Embryonic facial prominence (tissue), 1 donor: ENCODE data around the gene IQCN.

Source experiments
- DNase-seq: peaks from one replicate; pipeline ENCODE4 v3.0.0-alpha.2; 2016; ENCODE audit errors: extremely low spot score

The IQCN gene

GRCh38 chr19:18233224-18233825 is 40.9 kb downstream of the IQCN start:
- DNase-seq, result no peak

- no peak for DNase-seq
These were observed 41.6 kb downstream of the IQCN start for GRCh38 chr19:18232540-18233223.

- no peak for DNase-seq
These were observed 42.5 kb downstream of the IQCN start for GRCh38 chr19:18231775-18232174.

GRCh38 chr19:18230941-18231734 is 43.1 kb downstream of the IQCN start:
- no peak for DNase-seq

- no peak for DNase-seq
These were observed 44.3 kb downstream of the IQCN start for GRCh38 chr19:18229915-18230314.

GRCh38 chr19:18229474-18229873 is 44.8 kb downstream of the IQCN start:
- no peak for DNase-seq

- no peak for DNase-seq
These were observed 46.4 kb downstream of the IQCN start for GRCh38 chr19:18227781-18228271.

GRCh38 chr19:18226956-18227780 is 47.1 kb downstream of the IQCN start:
- DNase-seq, result no peak

GRCh38 chr19:18225702-18226468 is 48.4 kb downstream of the IQCN start, which contains the start of gene PDE4C:
TSS of gene PDE4C (minus strand) at chr19:18226438. CDS start at chr19:18226415, 23 bp downstream.
- DNase-seq, result no peak

GRCh38 chr19:18225355-18225701 is 48.9 kb downstream of the IQCN start:
- DNase-seq, result no peak

- DNase-seq, result peak; percentile 89
These were observed 49.5 kb downstream of the IQCN start for GRCh38 chr19:18224525-18225354.

GRCh38 chr19:18223860-18224524 is 50.3 kb downstream of the IQCN start:
- no peak for DNase-seq

- DNase-seq, result no peak
These were observed 52.2 kb downstream of the IQCN start for GRCh38 chr19:18221815-18222725.

- DNase-seq, result no peak
These were observed 53.5 kb downstream of the IQCN start for GRCh38 chr19:18220632-18221275.

- DNase-seq, result no peak
These were observed 54.2 kb downstream of the IQCN start for GRCh38 chr19:18219911-18220631.

GRCh38 chr19:18218600-18218999 is 55.7 kb downstream of the IQCN start:
- DNase-seq, result no peak

GRCh38 chr19:18218159-18218558 is 56.1 kb downstream of the IQCN start:
- no peak for DNase-seq
